ENCODE measurements around the gene KCTD10.

The KCTD10 gene

GRCh38 chr12:109477185-109477962, at the start of gene KCTD10, which contains the start of gene UBE3B:
TSS of gene KCTD10 (minus strand) at chr12:109477300. CDS start at chr12:109477262, 38 bp downstream.
TSS of gene UBE3B (plus strand) at chr12:109477634. CDS start at chr12:109483552, 5,918 bp downstream.
- DNase-seq (ENCODE audit: low read depth), result peak; percentile 91

DNA sequence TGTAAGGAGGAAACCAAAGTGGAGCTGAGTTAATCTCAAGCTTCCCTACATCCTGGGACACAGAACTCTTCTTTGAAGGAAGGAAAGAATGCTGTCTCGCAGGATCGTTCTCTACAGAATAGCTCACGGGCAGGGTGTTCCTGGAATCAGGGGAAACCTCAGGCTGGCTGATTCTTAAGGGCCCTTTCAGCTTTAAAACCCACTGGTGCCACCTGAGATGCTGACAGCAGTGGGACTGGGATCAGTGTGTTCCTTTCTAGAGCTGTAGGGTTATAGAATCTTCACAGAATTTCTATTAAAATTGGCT, 48.1 kb upstream of the KCTD10 start:
- DNase-seq (ENCODE audit: low read depth), result no peak

GRCh38 chr12:109524466-109525278, 47.6 kb upstream of the KCTD10 start:
- no peak for DNase-seq (ENCODE audit: low read depth)

DNA sequence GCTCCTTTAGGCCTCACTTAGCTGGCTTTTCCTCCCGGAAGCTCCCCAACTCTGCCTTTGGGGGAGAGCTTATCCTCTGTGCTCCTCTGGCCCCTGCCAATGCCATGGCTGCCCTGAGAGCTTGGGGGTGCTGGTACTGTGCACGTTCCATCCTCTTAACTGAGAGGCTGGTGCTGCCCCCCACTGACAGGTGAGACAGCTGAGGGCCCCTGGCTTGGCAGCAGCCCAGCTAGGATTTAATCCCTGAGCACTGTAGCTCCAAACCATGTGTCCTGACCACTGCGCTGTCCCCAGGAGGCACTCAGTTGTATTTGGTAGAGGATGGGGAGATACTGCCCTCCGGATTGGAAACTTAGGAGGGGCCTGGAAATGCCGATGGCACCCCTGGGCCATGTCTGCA, 46.4 kb upstream of the KCTD10 start:
- no peak for DNase-seq (ENCODE audit: low read depth)

- DNase-seq (ENCODE audit: low read depth), result no peak
Measured at GRCh38 chr12:109523071-109523470, 46.0 kb upstream of the KCTD10 start.

DNA sequence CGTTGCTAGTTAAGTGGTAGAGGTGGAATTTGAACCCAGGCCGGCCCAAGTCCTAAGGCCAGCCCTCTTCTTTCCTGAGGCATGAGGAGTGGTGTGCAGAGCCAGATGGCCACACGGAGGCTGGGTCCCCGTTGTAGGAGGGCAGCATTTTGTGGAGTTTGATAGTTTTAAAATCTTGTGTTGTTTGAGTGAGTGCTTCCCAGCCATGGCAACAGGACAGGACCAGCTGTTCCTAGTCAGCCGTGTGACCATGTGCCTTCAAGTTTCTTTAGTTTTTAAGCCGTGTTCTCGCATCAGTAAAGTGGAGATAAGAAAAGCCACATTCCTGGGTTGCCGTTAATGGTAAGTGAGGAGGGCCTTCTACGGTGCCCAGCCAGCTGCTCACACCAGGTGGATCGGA, 44.7 kb upstream of the KCTD10 start:
- DNase-seq (ENCODE audit: low read depth), result no peak

DNA sequence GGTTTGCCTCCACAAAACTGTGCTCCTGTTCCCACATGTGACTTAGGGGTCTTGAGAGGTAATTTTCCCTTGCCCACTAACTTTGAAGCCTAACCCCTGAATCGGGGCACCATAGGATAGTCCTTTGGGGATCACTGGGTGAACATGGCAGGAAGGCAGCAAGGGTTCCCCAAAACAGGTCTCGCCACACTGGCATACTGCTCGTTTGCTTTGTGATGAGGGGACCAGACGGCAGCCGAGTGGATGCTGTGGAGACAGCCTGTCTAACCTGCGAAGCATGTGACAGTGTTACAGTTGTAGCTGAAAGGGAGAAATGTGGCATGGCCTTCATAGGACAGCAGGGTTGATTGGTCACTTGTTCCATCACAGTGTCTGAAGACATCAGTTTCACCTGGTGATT, 42.7 kb upstream of the KCTD10 start:
- no peak for DNase-seq (ENCODE audit: low read depth)

DNA sequence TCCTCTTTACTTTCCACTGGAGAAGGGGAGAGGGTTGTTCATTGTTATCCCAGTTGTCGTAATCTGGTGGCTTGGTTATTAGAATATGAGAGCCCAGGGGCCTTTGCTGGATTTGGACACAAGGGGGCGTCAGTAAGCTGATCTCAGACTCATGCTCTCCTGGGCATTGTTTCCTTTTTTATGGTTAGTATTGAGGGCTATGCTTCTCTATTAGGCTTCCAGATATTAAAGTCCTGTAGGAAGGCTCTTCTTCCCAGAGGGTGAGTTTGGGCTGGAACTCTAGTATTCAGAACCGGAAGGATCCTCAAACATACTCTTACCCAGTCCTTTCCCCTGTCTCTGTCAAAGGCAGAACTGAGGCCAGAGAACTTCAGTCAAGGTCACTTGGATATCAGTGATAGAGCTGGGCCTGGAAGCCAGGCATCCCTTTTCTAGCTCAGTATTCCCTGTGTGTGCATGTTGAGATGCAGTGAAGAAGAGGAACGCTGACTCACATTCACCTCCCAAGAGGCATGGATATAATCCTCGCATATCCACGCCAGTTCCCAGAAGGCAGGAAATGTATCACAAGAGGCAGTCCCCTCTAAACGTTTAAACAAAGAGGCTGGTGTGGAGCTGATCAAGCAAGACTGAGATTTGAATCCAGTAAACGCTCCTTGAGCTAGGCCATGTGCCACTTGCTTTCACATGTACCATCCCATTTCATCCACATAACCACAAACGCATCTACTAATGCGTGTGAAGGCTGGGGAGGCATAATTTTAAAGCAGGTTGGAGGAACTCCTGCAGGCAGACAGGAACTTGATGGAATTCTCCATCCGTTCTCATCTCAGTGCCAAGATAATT, 41.9 kb upstream of the KCTD10 start:
- peak; percentile 85 for DNase-seq (ENCODE audit: low read depth)

DNA sequence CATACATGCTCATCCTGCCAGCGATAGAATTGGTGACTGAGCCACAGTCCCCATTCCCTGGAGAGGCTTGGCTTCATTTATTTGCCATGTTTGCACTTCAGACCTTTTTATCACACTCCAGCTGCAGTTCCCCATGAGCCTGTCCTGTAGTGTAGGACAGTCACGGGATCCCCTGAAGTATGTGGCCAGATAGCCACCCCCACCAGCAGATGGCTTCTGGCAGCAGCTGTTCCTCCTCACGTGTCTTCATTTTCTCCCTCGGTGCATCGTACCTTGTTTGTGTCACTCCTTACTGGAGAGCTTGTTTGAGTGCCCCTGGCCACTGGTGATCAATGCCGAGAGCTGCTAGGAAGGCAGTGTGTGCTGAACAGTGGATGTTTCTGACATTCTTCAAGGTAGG, 40.5 kb upstream of the KCTD10 start:
- DNase-seq (ENCODE audit: low read depth), result no peak

DNA sequence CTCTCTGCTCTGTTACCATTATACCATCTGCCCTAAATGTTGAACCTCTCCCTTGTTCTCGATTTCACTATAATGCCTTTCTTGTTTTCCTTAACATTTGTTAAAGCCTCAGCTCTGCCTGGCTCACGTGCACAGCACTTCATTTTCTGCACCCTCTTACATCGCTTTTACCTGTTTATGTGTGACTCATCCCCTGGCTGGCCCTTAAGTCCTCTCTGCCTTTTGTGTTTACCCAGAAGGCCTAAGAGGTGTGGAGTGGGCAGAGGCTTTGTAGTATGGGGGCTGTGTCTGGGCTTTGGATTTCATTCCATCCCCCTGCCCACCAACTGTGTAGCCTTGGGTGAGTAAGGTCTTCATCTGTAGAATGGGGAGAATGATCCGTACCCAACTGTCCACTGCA, 36.9 kb upstream of the KCTD10 start:
- no peak for DNase-seq (ENCODE audit: low read depth)

DNA sequence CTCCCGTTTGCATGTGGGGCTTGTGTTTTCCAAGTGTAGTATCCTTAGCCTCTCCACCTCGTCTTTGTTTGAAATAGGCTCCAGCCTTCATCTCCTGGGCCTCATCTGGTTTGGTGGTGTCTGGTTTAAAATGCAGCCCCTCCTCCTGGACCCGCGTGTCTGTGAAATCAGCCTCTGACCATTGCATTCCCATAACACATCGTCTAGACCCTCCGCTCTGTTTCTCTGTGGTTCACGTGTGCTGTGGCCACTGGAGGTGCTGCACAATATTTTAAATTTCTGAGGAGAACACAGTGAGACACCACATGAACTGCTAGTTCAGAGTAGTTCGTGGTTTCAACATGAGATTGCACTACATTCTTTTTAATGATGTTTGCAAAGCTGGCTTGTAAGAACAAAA, 36.0 kb upstream of the KCTD10 start:
- DNase-seq (ENCODE audit: low read depth), result peak; percentile 31

DNA sequence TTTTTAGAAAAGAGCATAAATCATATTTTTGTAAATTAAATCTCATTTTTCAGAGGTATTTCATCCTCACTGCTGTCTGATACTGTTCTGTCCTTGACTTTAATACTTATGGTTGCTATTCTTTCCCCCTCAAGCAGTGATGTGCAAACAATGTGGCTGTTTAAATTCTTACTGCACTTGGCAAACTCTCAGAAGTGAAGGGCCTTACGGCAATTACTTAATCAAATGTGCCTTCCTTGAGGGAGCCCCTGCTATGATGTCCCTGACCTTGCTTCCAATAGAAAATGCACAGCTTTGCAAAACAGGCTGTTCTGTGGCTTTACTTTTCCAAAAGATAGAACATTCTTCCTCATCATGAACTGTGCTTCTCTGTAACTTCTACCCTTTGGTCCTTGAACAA, 35.5 kb upstream of the KCTD10 start:
- peak; percentile 51 for DNase-seq (ENCODE audit: low read depth)

DNA sequence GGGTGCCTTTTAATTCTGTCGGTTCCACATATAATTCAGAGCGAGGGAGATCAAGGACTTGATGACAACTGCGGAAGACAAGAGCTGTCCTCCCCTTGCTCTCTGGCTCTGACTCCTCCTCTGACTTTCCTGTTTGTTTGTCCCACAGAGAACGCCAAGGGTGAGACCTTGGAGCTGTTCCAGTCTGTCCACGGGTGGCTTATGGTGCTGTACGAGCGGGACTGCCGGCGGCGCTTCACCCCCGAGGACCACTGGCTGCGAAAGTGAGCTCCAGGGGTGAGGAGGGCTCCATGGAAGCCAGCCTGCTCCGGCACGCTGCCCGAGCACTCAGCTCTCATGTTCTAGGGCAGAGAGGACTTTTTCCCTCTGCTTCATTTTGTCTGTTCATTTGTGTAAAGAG, 33.1 kb upstream of the KCTD10 start:
- no peak for DNase-seq (ENCODE audit: low read depth)

GRCh38 chr12:109504068-109504467, 27.0 kb upstream of the KCTD10 start:
- DNase-seq (ENCODE audit: low read depth), result no peak

- no peak for DNase-seq (ENCODE audit: low read depth)
Measured at GRCh38 chr12:109503611-109504010, 26.5 kb upstream of the KCTD10 start.

DNA sequence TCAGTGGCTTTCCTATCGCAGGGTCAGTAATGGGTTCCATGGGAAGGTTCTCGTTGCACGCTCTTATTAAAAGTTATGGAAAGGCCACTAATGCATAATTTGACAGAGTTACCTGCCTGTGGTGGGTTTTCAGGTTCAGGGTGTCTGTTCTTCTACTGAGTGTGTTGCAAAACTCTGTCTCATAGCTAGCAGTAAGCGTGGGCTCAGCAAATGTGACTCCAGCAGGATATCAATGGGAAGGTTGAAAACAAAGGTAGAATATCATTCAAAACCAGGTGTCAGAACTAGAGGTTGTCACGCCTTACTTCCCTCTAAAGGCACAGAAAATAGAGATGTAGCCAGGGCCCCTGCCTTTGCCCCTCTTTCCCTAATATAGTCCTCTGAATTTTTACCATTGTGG, 25.2 kb upstream of the KCTD10 start:
- no peak for DNase-seq (ENCODE audit: low read depth)

DNA sequence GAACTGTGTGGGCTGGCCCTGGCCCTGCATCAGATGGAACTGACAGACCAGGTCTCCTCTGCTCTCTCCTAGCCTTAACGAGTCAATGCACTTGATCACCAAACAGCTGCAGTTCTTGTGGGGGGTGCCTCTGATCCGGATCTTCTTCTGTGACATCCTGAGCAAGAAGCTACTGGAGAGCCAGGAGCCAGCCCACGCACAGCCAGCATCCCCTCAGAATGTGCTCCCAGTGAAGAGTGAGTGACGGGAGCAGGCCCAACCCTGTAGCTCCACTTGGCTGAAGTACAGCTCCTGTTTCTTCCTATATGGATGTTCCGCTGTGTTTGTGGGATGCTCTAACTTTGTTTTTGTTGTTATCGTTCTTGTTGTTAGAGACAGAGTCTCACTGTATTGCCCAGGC, 24.2 kb upstream of the KCTD10 start:
- no peak for DNase-seq (ENCODE audit: low read depth)

DNA sequence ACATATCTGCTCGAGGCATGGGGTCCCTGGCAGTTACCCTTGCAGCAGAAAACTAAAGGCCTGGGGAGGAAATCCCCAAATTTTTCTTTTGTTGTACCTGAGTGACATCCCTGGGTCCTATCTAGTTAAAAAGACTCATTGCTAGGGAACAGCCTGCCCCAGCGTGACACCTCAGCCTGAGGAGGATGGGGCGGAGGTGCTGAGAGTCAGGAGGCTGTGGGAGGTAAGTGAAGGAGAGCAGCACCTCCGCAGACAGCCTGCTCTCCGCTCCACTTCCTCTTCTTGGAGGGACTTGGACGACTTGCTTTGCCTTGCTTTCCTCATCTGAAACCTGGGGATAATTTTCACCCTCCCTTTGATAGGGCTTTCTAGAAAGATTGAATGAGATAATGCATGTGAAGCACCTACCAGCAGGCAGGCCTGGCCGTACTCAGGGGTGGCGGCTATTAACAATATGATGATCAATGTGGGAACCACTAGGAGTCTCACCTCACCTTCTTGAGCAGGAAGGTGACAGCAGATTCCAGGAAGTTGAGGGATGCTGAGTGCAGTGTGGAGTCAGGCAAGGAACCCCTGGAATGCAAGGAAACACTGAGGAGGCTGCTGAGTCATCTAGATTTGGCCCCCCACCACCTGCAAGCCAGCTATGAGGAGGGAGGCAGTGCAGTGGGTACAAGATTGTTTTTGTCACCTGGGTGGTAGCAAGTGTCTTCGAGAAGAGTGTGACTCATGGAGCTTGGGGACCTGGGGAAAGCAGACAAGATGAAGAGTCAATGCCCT, 23.5 kb upstream of the KCTD10 start:
- no peak for DNase-seq (ENCODE audit: low read depth)

DNA sequence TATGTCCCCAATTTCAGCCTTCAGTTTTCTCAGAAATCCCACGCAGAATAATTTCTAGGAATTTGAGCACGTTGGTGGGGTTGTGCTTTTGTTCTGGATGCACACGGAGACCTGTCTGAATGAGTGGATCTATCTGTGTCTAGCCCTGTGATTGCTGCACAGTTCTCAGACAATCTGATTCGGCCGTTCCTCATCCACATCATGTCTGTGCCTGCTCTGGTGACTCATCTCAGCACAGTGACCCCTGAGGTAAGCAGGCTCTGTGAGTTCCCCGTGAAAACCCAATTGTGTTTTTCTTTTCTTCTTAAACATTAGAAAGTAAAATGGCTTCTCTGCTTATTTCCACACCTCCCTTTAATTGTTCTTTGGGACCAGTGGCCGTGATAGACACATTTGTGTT, 20.6 kb upstream of the KCTD10 start:
- peak; percentile 90 for DNase-seq (ENCODE audit: low read depth)

DNA sequence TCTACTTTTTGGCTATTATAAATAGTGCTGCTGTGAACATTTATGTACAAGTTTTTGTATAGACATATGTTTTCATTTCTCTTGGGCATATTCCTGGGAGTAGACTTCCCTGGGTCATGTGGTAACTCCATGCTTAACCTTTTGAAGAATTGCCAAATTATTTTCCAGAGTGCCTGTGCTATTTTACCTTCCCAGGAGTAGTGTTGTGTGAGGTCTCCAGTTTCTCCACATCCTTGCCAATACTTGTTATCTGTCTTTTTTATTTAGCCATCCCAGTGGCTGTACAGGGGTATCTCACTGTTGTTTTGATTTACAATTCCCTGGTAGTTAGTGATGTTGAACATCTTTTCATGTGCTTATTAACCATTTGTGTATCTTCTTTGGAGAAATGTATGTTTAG, 19.2 kb upstream of the KCTD10 start:
- DNase-seq (ENCODE audit: low read depth), result no peak

GRCh38 chr12:109495012-109495411, 17.9 kb upstream of the KCTD10 start:
- no peak for DNase-seq (ENCODE audit: low read depth)

DNA sequence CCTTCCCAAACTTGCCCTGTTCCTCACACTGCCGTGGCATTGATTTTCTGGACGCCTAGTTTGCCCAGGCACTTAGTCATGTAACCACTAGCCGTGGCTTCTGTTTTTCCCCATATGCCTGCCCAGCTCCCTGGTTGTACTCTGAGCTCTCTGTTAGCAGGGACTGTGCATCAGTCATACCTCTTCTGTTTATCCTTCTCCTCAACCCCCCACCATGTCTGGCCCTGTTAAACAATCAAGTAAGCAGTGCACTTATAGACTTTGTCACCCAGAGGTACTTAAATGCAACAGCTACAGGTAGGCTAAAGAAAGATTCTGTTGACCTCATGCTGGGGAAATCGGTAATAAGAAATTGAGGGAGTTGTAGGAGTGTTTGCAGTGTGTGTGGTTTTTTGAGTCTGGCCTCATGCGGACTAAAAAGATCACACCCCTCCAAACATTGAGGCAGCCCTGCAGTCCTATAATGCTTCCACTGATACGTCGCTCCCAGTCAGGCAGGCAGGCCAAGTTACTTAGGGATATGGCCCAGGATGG, 17.3 kb upstream of the KCTD10 start:
- no peak for DNase-seq (ENCODE audit: low read depth)
